ENCODE measurements around the gene HAUS2. TPM values are rescaled to one million over a fixed set of nuclear protein-coding genes. Genes with fewer than 3 reads are reported as not detected.
"Not testable (repeated sequence)": the region's sequence is repeated elsewhere in the genome, so short reads cannot be mapped to it uniquely, and the experiment has no call there.

Gene HAUS2
- polyA plus RNA-seq, 3 donors, result 20.0 to 25.6 (median 22.3) TPM

- no peak for DNase-seq (ENCODE audit: extremely low read depth in 1 of 11, low read depth in 9 of 11, low spot score in 4 of 11)
Measured at GRCh38 chr15:42549741-42550392, 1.2 kb downstream of the HAUS2 start.

- no peak for DNase-seq (ENCODE audit: extremely low read depth in 1 of 11, low read depth in 9 of 11, low spot score in 4 of 11)
Measured at GRCh38 chr15:42553554-42553953, 4.9 kb downstream of the HAUS2 start.

- not testable (repeated sequence) for DNase-seq (ENCODE audit: extremely low read depth in 1 of 11, low read depth in 9 of 11, low spot score in 4 of 11)
Measured at GRCh38 chr15:42556550-42557207, 8.0 kb downstream of the HAUS2 start.

GRCh38 chr15:42558739-42559138 lies 10.1 kb downstream of the HAUS2 start:
- no peak for DNase-seq (ENCODE audit: extremely low read depth in 1 of 11, low read depth in 9 of 11, low spot score in 4 of 11)

- DNase-seq (ENCODE audit: extremely low read depth in 1 of 11, low read depth in 9 of 11, low spot score in 4 of 11), result peak; percentile 91 to 97 (median 97)
Measured at GRCh38 chr15:42575188-42576039, 26.8 kb downstream of the HAUS2 start, which contains the start of gene STARD9. Gene STARD9 (plus strand): TSS chr15:42575606. CDS start chr15:42575716, 110 bp downstream.

GRCh38 chr15:42576040-42576594 lies 27.5 kb downstream of the HAUS2 start:
- no peak for DNase-seq (ENCODE audit: extremely low read depth in 1 of 11, low read depth in 9 of 11, low spot score in 4 of 11)

GRCh38 chr15:42576776-42577175 lies 28.1 kb downstream of the HAUS2 start:
- DNase-seq (ENCODE audit: extremely low read depth in 1 of 11, low read depth in 9 of 11, low spot score in 4 of 11), result no peak

- no peak for DNase-seq (ENCODE audit: extremely low read depth in 1 of 11, low read depth in 9 of 11, low spot score in 4 of 11)
Measured at GRCh38 chr15:42577514-42578031, 28.9 kb downstream of the HAUS2 start.

- no peak for DNase-seq (ENCODE audit: extremely low read depth in 1 of 11, low read depth in 9 of 11, low spot score in 4 of 11)
Measured at GRCh38 chr15:42578984-42579537, 30.4 kb downstream of the HAUS2 start.

- DNase-seq (ENCODE audit: extremely low read depth in 1 of 11, low read depth in 9 of 11, low spot score in 4 of 11), result peak in 9 of 11 donors; percentile 71 to 86 (median 76)
Measured at GRCh38 chr15:42581272-42581730, 32.7 kb downstream of the HAUS2 start.

- no peak for DNase-seq (ENCODE audit: extremely low read depth in 1 of 11, low read depth in 9 of 11, low spot score in 4 of 11)
Measured at GRCh38 chr15:42582569-42583375, 34.1 kb downstream of the HAUS2 start.

- no peak for DNase-seq (ENCODE audit: extremely low read depth in 1 of 11, low read depth in 9 of 11, low spot score in 4 of 11)
Measured at GRCh38 chr15:42584031-42584765, 35.6 kb downstream of the HAUS2 start.

- no peak for DNase-seq (ENCODE audit: extremely low read depth in 1 of 11, low read depth in 9 of 11, low spot score in 4 of 11)
Measured at GRCh38 chr15:42590619-42591237, 42.1 kb downstream of the HAUS2 start.

- DNase-seq (ENCODE audit: extremely low read depth in 1 of 11, low read depth in 9 of 11, low spot score in 4 of 11), result no peak
Measured at GRCh38 chr15:42591238-42591934, 42.7 kb downstream of the HAUS2 start.

GRCh38 chr15:42592716-42593115 lies 44.1 kb downstream of the HAUS2 start:
- no peak for DNase-seq (ENCODE audit: extremely low read depth in 1 of 11, low read depth in 9 of 11, low spot score in 4 of 11)

GRCh38 chr15:42593143-42593542 lies 44.5 kb downstream of the HAUS2 start:
- DNase-seq (ENCODE audit: extremely low read depth in 1 of 11, low read depth in 9 of 11, low spot score in 4 of 11), result no peak
